ENCODE measurements around the gene CHCHD4. TPM values are rescaled to one million over a fixed set of nuclear protein-coding genes. Genes with fewer than 3 reads are reported as not detected.

Gene CHCHD4
- total RNA-seq, 1 experiment from 2014 or later, result 15.3 TPM

- H3K4me1 ChIP-seq, result no peaks in the 10 kb centered on the region
- CTCF ChIA-PET, result no interaction called here
- Mint-ChIP-seq H3K4me1 (ENCODE audit: low read depth, unreplicated experiment) (no peaks in the 10 kb centered on the region), H3K27me3 (ENCODE audit: insufficient read depth, unreplicated experiment) (no peaks in the 10 kb centered on the region), H3K36me3 (ENCODE audit: insufficient read depth, unreplicated experiment) (peaks cover 37% of the 10 kb centered on the region), H3K27ac (ENCODE audit: unreplicated experiment) (no peak overlapping the region), H3K9me3 (ENCODE audit: unreplicated experiment) (no peaks in the 10 kb centered on the region), H3K4me3 (ENCODE audit: unreplicated experiment) (no peak overlapping the region)
- no peak for TF ChIP-seq CTCF (IDR thresholded peaks at IDR 0.05; ENCODE audit: insufficient read depth in 1 of 2, low read depth in 1 of 2, low read length in 1 of 2, severe bottlenecking in 1 of 2, unreplicated experiment in 1 of 2)
- intact Hi-C loops (cut with micrococcal nuclease; ENCODE audit: unreplicated experiment), result no loop called here
- no peaks in the 10 kb centered on the region for H3K9me3 ChIP-seq
- H3K4me3 ChIP-seq (ENCODE audit: low read depth, low read length), result no peak overlapping the region
- H3K27me3 ChIP-seq (replicated peaks; ENCODE audit: control insufficient read depth, insufficient read depth, low read length), result no peaks in the 10 kb centered on the region
- peaks cover 8% of the 10 kb centered on the region for H3K36me3 ChIP-seq (ENCODE audit: control insufficient read depth, insufficient read depth, low read length)
- BruUV-seq (replicated peaks), result no TSS peak
- POLR2A ChIA-PET, result interaction anchor here (1.3 kb wide), 1 partner anchor 9 kb away, joined by 11 read pairs; the partner anchor contains the start of genes CHCHD4 and TMEM43
- DNase-seq, result no peak
Measured at GRCh38 chr3:14134291-14134690, 9.6 kb upstream of the CHCHD4 start.

- BruUV-seq (replicated peaks), result no TSS peak
- Mint-ChIP-seq H3K36me3 (ENCODE audit: insufficient read depth, unreplicated experiment) (peaks cover 41% of the 10 kb centered on the region), H3K4me3 (ENCODE audit: unreplicated experiment) (no peak overlapping the region), H3K9me3 (ENCODE audit: unreplicated experiment) (no peaks in the 10 kb centered on the region), H3K27me3 (ENCODE audit: insufficient read depth, unreplicated experiment) (no peaks in the 10 kb centered on the region), H3K4me1 (ENCODE audit: low read depth, unreplicated experiment) (no peaks in the 10 kb centered on the region), H3K27ac (ENCODE audit: unreplicated experiment) (no peak overlapping the region)
- no peak overlapping the region for H3K4me3 ChIP-seq (ENCODE audit: low read depth, low read length)
- no peak for TF ChIP-seq CTCF (IDR thresholded peaks at IDR 0.05; ENCODE audit: insufficient read depth in 1 of 2, low read depth in 1 of 2, low read length in 1 of 2, severe bottlenecking in 1 of 2, unreplicated experiment in 1 of 2)
- H3K4me1 ChIP-seq, result no peaks in the 10 kb centered on the region
- peaks cover 8% of the 10 kb centered on the region for H3K36me3 ChIP-seq (ENCODE audit: control insufficient read depth, insufficient read depth, low read length)
- no peaks in the 10 kb centered on the region for H3K27me3 ChIP-seq (replicated peaks; ENCODE audit: control insufficient read depth, insufficient read depth, low read length)
- ChIA-PET POLR2A (interaction anchor here (1.3 kb wide), 1 partner anchor 8 kb away, joined by 11 read pairs; the partner anchor contains the start of genes CHCHD4 and TMEM43), CTCF (no interaction called here)
- H3K9me3 ChIP-seq, result no peaks in the 10 kb centered on the region
- intact Hi-C loops (cut with micrococcal nuclease; ENCODE audit: unreplicated experiment), result no loop called here
- DNase-seq, result no peak
Measured at GRCh38 chr3:14133876-14134275, 9.2 kb upstream of the CHCHD4 start.

- Histone ChIP-seq H3K4me3 (ENCODE audit: low read depth, low read length) (no peak overlapping the region), H3K36me3 (ENCODE audit: control insufficient read depth, insufficient read depth, low read length) (peaks cover 6% of the 10 kb centered on the region), H3K9me3 (no peaks in the 10 kb centered on the region), H3K27me3 (replicated peaks; ENCODE audit: control insufficient read depth, insufficient read depth, low read length) (no peaks in the 10 kb centered on the region), H3K4me1 (no peaks in the 10 kb centered on the region)
- intact Hi-C loops (cut with micrococcal nuclease; ENCODE audit: unreplicated experiment), result no loop called here
- Mint-ChIP-seq H3K27me3 (ENCODE audit: insufficient read depth, unreplicated experiment) (no peaks in the 10 kb centered on the region), H3K36me3 (ENCODE audit: insufficient read depth, unreplicated experiment) (peaks cover 39% of the 10 kb centered on the region), H3K27ac (ENCODE audit: unreplicated experiment) (no peak overlapping the region), H3K4me1 (ENCODE audit: low read depth, unreplicated experiment) (no peaks in the 10 kb centered on the region), H3K9me3 (ENCODE audit: unreplicated experiment) (no peaks in the 10 kb centered on the region), H3K4me3 (ENCODE audit: unreplicated experiment) (no peak overlapping the region)
- no TSS peak for BruUV-seq (replicated peaks)
- no peak for DNase-seq
- no peak for TF ChIP-seq CTCF (IDR thresholded peaks at IDR 0.05; ENCODE audit: insufficient read depth in 1 of 2, low read depth in 1 of 2, low read length in 1 of 2, severe bottlenecking in 1 of 2, unreplicated experiment in 1 of 2)
- CTCF ChIA-PET, result no interaction called here
- POLR2A ChIA-PET, result no interaction called here
Measured at GRCh38 chr3:14133188-14133800, 8.6 kb upstream of the CHCHD4 start.

Measured in Caco-2 (cell line).